HCT116 (cell line): ENCODE data around the gene MGAM2.

ENCODE experiments used
- CEBPB ChIP-seq: IDR thresholded peaks from 2 replicates; pipeline ENCODE4 v1.6.1; 2012; ENCODE audit warnings: low read depth
- EZH2 ChIP-seq: fragments of 200-600 bp; sonication (generic); IDR thresholded peaks from 2 replicates; pipeline ENCODE4 v1.6.1; 2017; ENCODE audit warnings: antibody characterized with exemption, mixed run types
- POLR2A ChIP-seq: IDR thresholded peaks from 2 replicates; pipeline ENCODE4 v1.7.0; 2011; ENCODE audit warnings: borderline replicate concordance; ENCODE audit not compliant: insufficient read depth, insufficient read length; ENCODE audit errors: extremely low read depth
- POLR2AphosphoS5 ChIP-seq: IDR thresholded peaks from 2 replicates; pipeline ENCODE4 v1.6.1; 2011; ENCODE audit warnings: mild to moderate bottlenecking, low read depth, low read length, moderate library complexity
- RAD21 ChIP-seq: IDR thresholded peaks from 2 replicates; pipeline ENCODE4 v1.6.1; 2012; ENCODE audit warnings: low read depth, mild to moderate bottlenecking
- SIN3A ChIP-seq: IDR thresholded peaks from 2 replicates; pipeline ENCODE4 v1.6.1; 2012; ENCODE audit warnings: low read depth
- SP1 ChIP-seq: IDR thresholded peaks from 2 replicates; pipeline ENCODE4 v1.6.1; 2012; ENCODE audit warnings: low read depth
- SRF ChIP-seq: IDR thresholded peaks from 2 replicates; pipeline ENCODE4 v1.6.1; 2012; ENCODE audit warnings: low read depth
- ZNF274 ChIP-seq: fragments of 200-500 bp; sonication (Bioruptor generic); IDR thresholded peaks from 2 replicates; pipeline ENCODE4 v1.6.1; 2014; ENCODE audit warnings: mild to moderate bottlenecking, low read depth, low read length, inconsistent platforms
- TF ChIP-seq, protein P1 (sequence below), 3 experiments: fragments of 200-600 bp in 1 of 3; sonication (generic) in 1 of 3; IDR thresholded peaks in 2 of 3; conservative IDR thresholded peaks in 1 of 3; 2 replicates each; pipeline ENCODE4 v1.5.1; 2012 to 2017; ENCODE audit warnings: low read depth in 2 of 3, low read length in 2 of 3, antibody characterized with exemption in 1 of 3, borderline replicate concordance in 1 of 3, control low read depth in 1 of 3, mild to moderate bottlenecking in 1 of 3, mixed read lengths in 1 of 3, mixed run types in 1 of 3, moderate library complexity in 1 of 3; ENCODE audit not compliant: insufficient read depth in 1 of 3
- TF ChIP-seq, protein P2 (sequence below): IDR thresholded peaks from 2 replicates; pipeline ENCODE4 v1.6.1; 2012
- TF ChIP-seq, protein P3 (sequence below): IDR thresholded peaks from 2 replicates; pipeline ENCODE4 v1.6.1; 2011; ENCODE audit warnings: mild to moderate bottlenecking, low read length, moderate library complexity; ENCODE audit not compliant: insufficient replicate concordance; ENCODE audit errors: extremely low read depth

DNA sequence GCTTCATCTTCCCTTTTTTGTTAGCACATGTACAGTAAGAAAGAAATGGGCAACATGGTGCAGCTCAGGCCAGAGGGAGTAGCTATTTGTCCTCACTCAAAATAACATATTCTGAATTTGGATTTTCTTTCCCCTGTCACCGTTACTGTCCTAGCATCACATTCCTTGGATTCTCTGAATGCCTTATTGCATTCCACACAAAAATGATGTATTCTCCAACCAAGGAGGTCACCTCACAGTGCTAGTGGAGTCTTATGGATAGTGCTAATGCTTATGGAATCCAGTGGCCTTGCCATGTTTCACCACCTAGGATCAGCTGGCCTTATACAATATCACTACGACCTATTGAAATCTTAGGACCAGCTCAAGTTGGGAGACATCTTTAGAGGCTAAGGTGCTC, 139.2 kb downstream of the MGAM2 start:
- TF ChIP-seq, protein P1, sequence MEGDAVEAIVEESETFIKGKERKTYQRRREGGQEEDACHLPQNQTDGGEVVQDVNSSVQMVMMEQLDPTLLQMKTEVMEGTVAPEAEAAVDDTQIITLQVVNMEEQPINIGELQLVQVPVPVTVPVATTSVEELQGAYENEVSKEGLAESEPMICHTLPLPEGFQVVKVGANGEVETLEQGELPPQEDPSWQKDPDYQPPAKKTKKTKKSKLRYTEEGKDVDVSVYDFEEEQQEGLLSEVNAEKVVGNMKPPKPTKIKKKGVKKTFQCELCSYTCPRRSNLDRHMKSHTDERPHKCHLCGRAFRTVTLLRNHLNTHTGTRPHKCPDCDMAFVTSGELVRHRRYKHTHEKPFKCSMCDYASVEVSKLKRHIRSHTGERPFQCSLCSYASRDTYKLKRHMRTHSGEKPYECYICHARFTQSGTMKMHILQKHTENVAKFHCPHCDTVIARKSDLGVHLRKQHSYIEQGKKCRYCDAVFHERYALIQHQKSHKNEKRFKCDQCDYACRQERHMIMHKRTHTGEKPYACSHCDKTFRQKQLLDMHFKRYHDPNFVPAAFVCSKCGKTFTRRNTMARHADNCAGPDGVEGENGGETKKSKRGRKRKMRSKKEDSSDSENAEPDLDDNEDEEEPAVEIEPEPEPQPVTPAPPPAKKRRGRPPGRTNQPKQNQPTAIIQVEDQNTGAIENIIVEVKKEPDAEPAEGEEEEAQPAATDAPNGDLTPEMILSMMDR (IDR thresholded peaks at IDR 0.05 in 2 of 3, conservative IDR thresholded peaks at IDR 0.05 in 1 of 3; ENCODE audit: borderline replicate concordance in 1 of 3, insufficient read depth in 1 of 3, low read depth in 2 of 3, low read length in 2 of 3) = no peak
- TF ChIP-seq CEBPB (no peak), SP1 (no peak), RAD21 (no peak), POLR2A (no peak), POLR2AphosphoS5 (no peak), ZNF274 (no peak), SRF (no peak), EZH2 (no peak), SIN3A (no peak)
- TF ChIP-seq, protein P2, sequence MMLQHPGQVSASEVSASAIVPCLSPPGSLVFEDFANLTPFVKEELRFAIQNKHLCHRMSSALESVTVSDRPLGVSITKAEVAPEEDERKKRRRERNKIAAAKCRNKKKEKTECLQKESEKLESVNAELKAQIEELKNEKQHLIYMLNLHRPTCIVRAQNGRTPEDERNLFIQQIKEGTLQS = no peak
- TF ChIP-seq, protein P3, sequence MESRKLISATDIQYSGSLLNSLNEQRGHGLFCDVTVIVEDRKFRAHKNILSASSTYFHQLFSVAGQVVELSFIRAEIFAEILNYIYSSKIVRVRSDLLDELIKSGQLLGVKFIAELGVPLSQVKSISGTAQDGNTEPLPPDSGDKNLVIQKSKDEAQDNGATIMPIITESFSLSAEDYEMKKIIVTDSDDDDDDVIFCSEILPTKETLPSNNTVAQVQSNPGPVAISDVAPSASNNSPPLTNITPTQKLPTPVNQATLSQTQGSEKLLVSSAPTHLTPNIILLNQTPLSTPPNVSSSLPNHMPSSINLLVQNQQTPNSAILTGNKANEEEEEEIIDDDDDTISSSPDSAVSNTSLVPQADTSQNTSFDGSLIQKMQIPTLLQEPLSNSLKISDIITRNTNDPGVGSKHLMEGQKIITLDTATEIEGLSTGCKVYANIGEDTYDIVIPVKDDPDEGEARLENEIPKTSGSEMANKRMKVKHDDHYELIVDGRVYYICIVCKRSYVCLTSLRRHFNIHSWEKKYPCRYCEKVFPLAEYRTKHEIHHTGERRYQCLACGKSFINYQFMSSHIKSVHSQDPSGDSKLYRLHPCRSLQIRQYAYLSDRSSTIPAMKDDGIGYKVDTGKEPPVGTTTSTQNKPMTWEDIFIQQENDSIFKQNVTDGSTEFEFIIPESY = no peak
